ENCODE data around the gene WDTC1. TPM values are rescaled to one million over a fixed set of nuclear protein-coding genes. Genes with fewer than 3 reads are reported as not detected.
A peak's percentile ranks its signal among the peaks of the same experiment; 100 is the strongest.

WDTC1 gene
- total and polyA plus RNA-seq, 9 of the 15 experiments (the other 6 are each of a cell fraction or from before 2014, with no cell fraction given), result 0.18 to 32.3 (median 8.8) TPM

GRCh38 chr1:27346991-27347624 is 112.7 kb downstream of the WDTC1 start (continued):
- TF ChIP-seq, protein P1, sequence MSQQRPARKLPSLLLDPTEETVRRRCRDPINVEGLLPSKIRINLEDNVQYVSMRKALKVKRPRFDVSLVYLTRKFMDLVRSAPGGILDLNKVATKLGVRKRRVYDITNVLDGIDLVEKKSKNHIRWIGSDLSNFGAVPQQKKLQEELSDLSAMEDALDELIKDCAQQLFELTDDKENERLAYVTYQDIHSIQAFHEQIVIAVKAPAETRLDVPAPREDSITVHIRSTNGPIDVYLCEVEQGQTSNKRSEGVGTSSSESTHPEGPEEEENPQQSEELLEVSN (IDR thresholded peaks at IDR 0.05; ENCODE audit: borderline replicate concordance in 1 of 2, extremely low read depth in 1 of 2, insufficient read depth in 1 of 2, insufficient read length in 1 of 2, low read depth in 1 of 2, low read length in 1 of 2, poor library complexity in 1 of 2, severe bottlenecking in 1 of 2), result peak in 1 of 2 experiments; percentile 46
- no peak for TF ChIP-seq ZNF41 (CRISPR knock-in tag; conservative IDR thresholded peaks at IDR 0.05)
- TF ChIP-seq ZNF511 (CRISPR knock-in tag; IDR thresholded peaks at IDR 0.05), result no peak
- TF ChIP-seq ZFP91 (CRISPR knock-in tag; IDR thresholded peaks at IDR 0.05), result no peak
- 0 out of 4 replicates have a peak, but pooled peaks of 1 of the 2 experiments have one; percentile 7 for TF ChIP-seq HDAC1 (IDR thresholded peaks at IDR 0.05)
- TF ChIP-seq GTF3C2 (IDR thresholded peaks at IDR 0.05; ENCODE audit: borderline replicate concordance, extremely low read depth, insufficient read length), result peak; percentile 51
- no peak for TF ChIP-seq LEF1 (IDR thresholded peaks at IDR 0.05)
- TF ChIP-seq ZBTB7A (IDR thresholded peaks at IDR 0.05; ENCODE audit: borderline replicate concordance, control insufficient read depth, low read depth, low read length), result peak; percentile 33; the same call in 1 of the 2 replicates
- no peak for TF ChIP-seq ZNF212 (CRISPR knock-in tag; IDR thresholded peaks at IDR 0.05)
- TF ChIP-seq ATF3 (IDR thresholded peaks at IDR 0.05), result peak; percentile 66
- TF ChIP-seq ATF3 (CRISPR knock-in tag; conservative IDR thresholded peaks at IDR 0.05), result no peak
- no peak for TF ChIP-seq NFE2L1 (tag; IDR thresholded peaks at IDR 0.05; ENCODE audit: borderline replicate concordance, low read depth)
- TF ChIP-seq CBX3 (IDR thresholded peaks at IDR 0.05; ENCODE audit: borderline replicate concordance in 1 of 2, low read length in 2 of 2), result 0 out of 3 replicates have a peak, but pooled peaks of 1 of the 2 experiments have one; percentile 38
- peak; percentile 41; the same call in 1 of the 2 replicates for TF ChIP-seq HDAC2 (IDR thresholded peaks at IDR 0.05)
- TF ChIP-seq FOSL1 (tag; conservative IDR thresholded peaks at IDR 0.05), result peak; percentile 44; the same call in 1 of the 2 replicates
- peak; percentile 87 for TF ChIP-seq ZBTB33 (CRISPR knock-in tag; IDR thresholded peaks at IDR 0.05)
- TF ChIP-seq SMARCC2 (IDR thresholded peaks at IDR 0.05; ENCODE audit: low read depth), result no peak

Data from K562 (cell line).